GM21825 (cell line): ENCODE data around the gene SLC25A53.
"Not testable (repeated sequence)": the region's sequence is repeated elsewhere in the genome, so short reads cannot be mapped to it uniquely, and the experiment has no call there.

ENCODE experiments used
- ATAC-seq: cut with Tn5 transposase; IDR thresholded peaks from one replicate; pipeline ENCODE4 v1.9.1; 2021; ENCODE audit warnings: mild to moderate bottlenecking, moderate library complexity; ENCODE audit not compliant: unreplicated experiment

SLC25A53 gene

GRCh38 chrX:104134583-104135261 is 22.1 kb downstream of the SLC25A53 start:
- no peak for ATAC-seq

GRCh38 chrX:104130808-104131207 is 26.0 kb downstream of the SLC25A53 start:
- no peak for ATAC-seq

GRCh38 chrX:104126856-104127255 is 30.0 kb downstream of the SLC25A53 start:
- ATAC-seq = no peak

GRCh38 chrX:104122829-104123228 is 34.0 kb downstream of the SLC25A53 start:
- ATAC-seq = peak; percentile 66

- no peak for ATAC-seq
These were observed 38.0 kb downstream of the SLC25A53 start for GRCh38 chrX:104118765-104119164.

GRCh38 chrX:104117759-104118158 is 39.0 kb downstream of the SLC25A53 start:
- ATAC-seq = no peak

- peak; percentile 45 for ATAC-seq
These were observed 43.4 kb downstream of the SLC25A53 start for GRCh38 chrX:104113222-104113965.

GRCh38 chrX:104112326-104112951 is 44.4 kb downstream of the SLC25A53 start, which contains the start of gene ZCCHC18:
Gene ZCCHC18, plus strand, starts transcription at chrX:104112523. Its CDS starts 1,589 bp downstream, at chrX:104114112.
- ATAC-seq = peak; percentile 59

- ATAC-seq = not testable (repeated sequence)
These were observed 46.1 kb downstream of the SLC25A53 start for GRCh38 chrX:104110491-104111240.

- no peak for ATAC-seq
These were observed 47.9 kb downstream of the SLC25A53 start for GRCh38 chrX:104108955-104109354.

- no peak for ATAC-seq
These were observed 51.2 kb downstream of the SLC25A53 start for GRCh38 chrX:104105330-104106262.

- ATAC-seq = no peak
These were observed 52.1 kb downstream of the SLC25A53 start for GRCh38 chrX:104104676-104105075.

GRCh38 chrX:104098919-104099318 is 57.9 kb downstream of the SLC25A53 start:
- ATAC-seq = no peak

- ATAC-seq = peak; percentile 91
These were observed 58.5 kb downstream of the SLC25A53 start for GRCh38 chrX:104098151-104098808.

GRCh38 chrX:104085919-104086318 is 70.9 kb downstream of the SLC25A53 start:
- ATAC-seq = no peak

GRCh38 chrX:104085477-104085876 is 71.3 kb downstream of the SLC25A53 start:
- no peak for ATAC-seq

- ATAC-seq = no peak
These were observed 72.1 kb downstream of the SLC25A53 start for GRCh38 chrX:104084534-104085277.

- ATAC-seq = no peak
These were observed 72.7 kb downstream of the SLC25A53 start for GRCh38 chrX:104084063-104084462.

GRCh38 chrX:104077854-104078253 is 79.0 kb downstream of the SLC25A53 start:
- ATAC-seq = not testable (repeated sequence)
